ENCODE results near the gene SGSM2.

Gene SGSM2

DNA sequence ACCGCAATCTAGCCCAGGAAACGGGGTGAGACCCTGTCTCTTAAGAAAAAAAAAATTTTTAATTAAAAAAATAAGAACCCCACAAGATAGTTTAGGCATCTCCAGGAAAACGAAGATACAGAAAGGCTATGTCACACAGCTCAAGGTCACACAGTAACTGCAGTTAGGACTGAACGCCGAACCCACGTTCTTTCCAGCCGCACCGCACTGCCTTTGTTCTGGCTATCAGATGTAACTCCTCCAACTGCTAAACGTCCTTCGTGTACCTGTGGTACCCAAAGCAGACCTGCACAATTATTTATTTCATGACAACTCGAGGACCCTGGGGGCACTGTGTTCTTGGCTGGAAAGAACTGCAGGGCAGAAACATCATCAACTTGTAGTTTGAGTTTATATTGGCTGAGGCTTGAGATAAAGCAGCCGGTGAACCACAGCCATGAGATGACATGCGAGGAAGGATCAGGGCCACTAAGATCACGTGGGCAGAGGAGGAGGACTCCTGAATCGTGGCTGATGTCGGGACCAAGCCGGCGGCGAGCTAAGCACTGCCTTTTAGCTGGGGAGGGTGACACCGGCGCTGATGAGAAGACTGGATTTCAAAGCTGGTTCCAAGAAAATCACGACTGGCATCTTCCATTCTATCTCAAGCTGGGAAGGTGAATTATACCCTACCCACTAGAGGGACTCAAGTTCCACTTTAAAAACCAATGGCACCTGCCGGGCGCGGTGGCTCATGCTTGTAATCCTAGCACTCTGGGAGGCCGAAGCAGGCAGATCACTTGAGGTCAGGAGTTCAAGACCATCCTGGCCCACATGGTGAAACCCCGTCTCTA lies 84.2 kb downstream of the SGSM2 start:
- no peak for DNase-seq (ENCODE audit: low spot score)

DNA sequence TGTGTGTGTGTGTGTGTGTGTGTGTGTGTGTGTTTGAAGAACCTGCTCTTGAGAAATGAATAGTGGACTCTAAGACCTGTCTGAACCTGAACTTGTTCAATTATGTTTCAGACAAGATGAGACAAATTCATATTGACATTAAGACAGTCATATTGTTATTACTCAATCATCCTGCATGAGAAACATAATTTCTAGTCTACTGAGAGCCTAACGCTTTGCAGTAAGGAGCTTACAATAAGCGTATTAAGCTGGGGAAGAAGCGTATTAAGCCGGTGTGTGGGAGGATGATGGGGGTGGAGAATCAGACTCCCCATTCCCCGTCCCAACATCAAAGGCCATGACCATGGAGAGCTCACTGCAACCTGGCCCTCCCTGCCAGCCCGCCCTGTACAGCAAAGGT lies 86.0 kb downstream of the SGSM2 start:
- no peak for DNase-seq (ENCODE audit: low spot score)

DNA sequence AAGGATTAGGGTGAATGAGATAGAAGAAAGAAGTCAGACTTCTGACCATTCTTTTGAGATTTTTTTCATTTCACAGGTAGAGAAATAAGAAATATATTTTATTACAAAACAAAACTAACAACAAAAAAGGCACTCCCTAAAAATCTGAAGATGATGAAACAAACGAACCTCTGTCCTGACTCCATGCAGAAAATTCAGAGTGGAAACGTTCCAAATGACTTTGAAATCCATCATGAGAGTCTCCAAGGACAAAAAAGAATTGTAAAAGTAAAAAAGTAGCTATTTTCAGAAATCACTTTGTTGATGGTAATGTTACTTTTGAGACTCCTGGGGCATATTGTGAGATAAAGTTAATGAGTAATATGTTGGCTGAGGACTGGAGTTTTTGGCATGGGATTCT lies 89.9 kb downstream of the SGSM2 start:
- no peak for DNase-seq (ENCODE audit: low spot score)

DNA sequence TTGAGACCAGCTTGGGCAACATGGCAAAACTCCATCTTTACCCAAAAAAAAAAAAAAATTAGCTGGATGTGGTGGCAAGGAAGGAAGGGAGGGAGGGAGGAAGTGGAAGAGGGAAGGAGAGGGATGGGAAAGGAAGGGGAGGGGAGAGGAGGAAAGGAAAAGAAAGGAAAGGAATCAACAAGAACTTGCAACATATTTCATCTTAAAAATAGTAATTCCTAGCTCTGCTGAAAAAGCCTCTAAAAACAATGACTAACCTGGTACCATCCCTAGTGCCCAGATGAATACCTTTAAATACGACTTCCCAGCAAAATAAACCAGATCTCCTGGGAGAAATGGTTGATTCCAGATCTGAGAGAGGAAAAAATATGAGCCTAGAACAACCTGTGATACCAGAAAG lies 90.6 kb downstream of the SGSM2 start:
- no peak for DNase-seq (ENCODE audit: low spot score)
